GM18861 (cell line): ENCODE measurements around the gene TSSK3.
"Not testable (repeated sequence)": the region's sequence is repeated elsewhere in the genome, so short reads cannot be mapped to it uniquely, and the experiment has no call there.

ENCODE experiments used
- ATAC-seq: cut with Tn5 transposase; IDR thresholded peaks from one replicate; pipeline ENCODE4 v1.9.1; 2021; ENCODE audit not compliant: unreplicated experiment

The TSSK3 gene

GRCh38 chr1:32396524-32396923 lies 34.2 kb downstream of the TSSK3 start:
- not testable (repeated sequence) for ATAC-seq

- no peak for ATAC-seq
Observed at GRCh38 chr1:32398401-32398800, 36.1 kb downstream of the TSSK3 start.

GRCh38 chr1:32399843-32400242 lies 37.5 kb downstream of the TSSK3 start:
- no peak for ATAC-seq

GRCh38 chr1:32400876-32401631 lies 38.7 kb downstream of the TSSK3 start:
- no peak for ATAC-seq

- no peak for ATAC-seq
Observed at GRCh38 chr1:32404946-32405345, 42.6 kb downstream of the TSSK3 start.

GRCh38 chr1:32405672-32406467 lies 43.5 kb downstream of the TSSK3 start:
- ATAC-seq: no peak

GRCh38 chr1:32406629-32407111 lies 44.3 kb downstream of the TSSK3 start:
- ATAC-seq: no peak

GRCh38 chr1:32411261-32411660 lies 48.9 kb downstream of the TSSK3 start:
- ATAC-seq: no peak

- ATAC-seq: no peak
Observed at GRCh38 chr1:32413507-32414185, 51.3 kb downstream of the TSSK3 start.
